ENCODE data around the gene MAST4.

MAST4 gene

GRCh38 chr5:66882606-66883227 lies 286.5 kb downstream of the MAST4 start:
- no peak for DNase-seq

- no peak for DNase-seq
These were observed 288.5 kb downstream of the MAST4 start for GRCh38 chr5:66884564-66885243.

- DNase-seq = no peak
These were observed 290.7 kb downstream of the MAST4 start for GRCh38 chr5:66886941-66887340.

- DNase-seq = no peak
These were observed 292.4 kb downstream of the MAST4 start for GRCh38 chr5:66888613-66889012.

- DNase-seq = no peak
These were observed 292.9 kb downstream of the MAST4 start for GRCh38 chr5:66889056-66889455.

- no peak for DNase-seq
These were observed 293.3 kb downstream of the MAST4 start for GRCh38 chr5:66889524-66889923.

- no peak for DNase-seq
These were observed 295.2 kb downstream of the MAST4 start for GRCh38 chr5:66891184-66891925.

GRCh38 chr5:66892716-66893115 lies 296.5 kb downstream of the MAST4 start:
- no peak for DNase-seq

GRCh38 chr5:66894480-66895240 lies 298.5 kb downstream of the MAST4 start:
- DNase-seq = no peak

- DNase-seq = no peak
These were observed 300.0 kb downstream of the MAST4 start for GRCh38 chr5:66896171-66896570.

GRCh38 chr5:66897356-66897755 lies 301.2 kb downstream of the MAST4 start:
- DNase-seq = no peak

GRCh38 chr5:66898241-66898995 lies 302.2 kb downstream of the MAST4 start:
- no peak for DNase-seq

GRCh38 chr5:66903218-66903617 lies 307.0 kb downstream of the MAST4 start:
- no peak for DNase-seq

- no peak for DNase-seq
These were observed 307.5 kb downstream of the MAST4 start for GRCh38 chr5:66903709-66904108.

GRCh38 chr5:66904189-66904588 lies 308.0 kb downstream of the MAST4 start:
- DNase-seq = no peak

GRCh38 chr5:66906021-66906420 lies 309.8 kb downstream of the MAST4 start:
- no peak for DNase-seq

GRCh38 chr5:66908230-66908629 lies 312.0 kb downstream of the MAST4 start:
- no peak for DNase-seq

GRCh38 chr5:66909364-66909763 lies 313.2 kb downstream of the MAST4 start:
- no peak for DNase-seq

GRCh38 chr5:66912787-66913186 lies 316.6 kb downstream of the MAST4 start:
- DNase-seq = no peak

- DNase-seq = no peak
These were observed 319.3 kb downstream of the MAST4 start for GRCh38 chr5:66915531-66915930.

- DNase-seq = no peak
These were observed 326.7 kb downstream of the MAST4 start for GRCh38 chr5:66922881-66923280.

- no peak for DNase-seq
These were observed 327.3 kb downstream of the MAST4 start for GRCh38 chr5:66923457-66923856.

- DNase-seq = no peak
These were observed 327.7 kb downstream of the MAST4 start for GRCh38 chr5:66923922-66924321.
